HG02571 (cell line): ENCODE measurements around the gene TRMT44.
A peak's percentile ranks its signal among the peaks of the same experiment; 100 is the strongest.
"Not testable (repeated sequence)": the region's sequence is repeated elsewhere in the genome, so short reads cannot be mapped to it uniquely, and the experiment has no call there.

ENCODE experiments used
- ATAC-seq: cut with Tn5 transposase; IDR thresholded peaks from one replicate; pipeline ENCODE4 v1.9.1; 2021; ENCODE audit warnings: mild to moderate bottlenecking, moderate library complexity; ENCODE audit not compliant: unreplicated experiment

The TRMT44 gene

DNA sequence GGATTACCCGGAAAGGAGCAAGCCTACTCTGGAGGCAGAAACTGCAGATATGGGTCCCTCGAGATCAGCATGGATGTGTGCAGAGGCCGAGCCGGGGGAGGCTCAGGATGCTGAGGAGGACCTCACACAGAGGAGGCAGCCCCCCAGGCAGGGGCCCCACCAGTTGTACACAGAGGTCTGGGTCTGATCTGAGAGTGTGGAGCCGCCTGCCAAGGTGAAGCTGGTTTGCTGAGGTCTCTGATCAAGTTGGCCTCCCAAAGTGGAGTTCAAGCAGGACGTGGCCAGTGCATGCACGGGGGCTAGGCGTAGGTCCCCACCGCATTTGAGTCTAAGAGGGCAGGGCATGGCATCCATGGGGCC, 35.1 kb upstream of the TRMT44 start:
- ATAC-seq, result no peak

DNA sequence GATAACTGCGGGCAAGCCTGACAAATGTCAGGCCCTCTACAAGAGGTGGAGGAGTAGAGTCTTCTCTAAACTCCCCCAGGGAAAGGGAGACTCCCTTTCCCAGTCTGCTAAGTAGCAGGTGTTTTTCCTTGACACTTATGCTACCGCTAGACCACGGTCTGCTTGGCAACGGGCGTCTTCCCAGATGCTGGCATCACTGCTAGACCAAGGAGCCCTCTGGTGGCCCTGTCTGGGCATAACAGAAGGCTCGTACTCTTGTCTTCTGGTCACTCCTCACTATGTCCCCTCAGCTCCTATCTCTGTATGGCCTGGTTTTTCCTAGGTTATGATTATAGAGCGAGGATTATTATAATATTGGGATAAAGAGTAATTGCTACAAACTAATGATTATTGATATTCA, 33.7 kb upstream of the TRMT44 start:
- not testable (repeated sequence) for ATAC-seq

DNA sequence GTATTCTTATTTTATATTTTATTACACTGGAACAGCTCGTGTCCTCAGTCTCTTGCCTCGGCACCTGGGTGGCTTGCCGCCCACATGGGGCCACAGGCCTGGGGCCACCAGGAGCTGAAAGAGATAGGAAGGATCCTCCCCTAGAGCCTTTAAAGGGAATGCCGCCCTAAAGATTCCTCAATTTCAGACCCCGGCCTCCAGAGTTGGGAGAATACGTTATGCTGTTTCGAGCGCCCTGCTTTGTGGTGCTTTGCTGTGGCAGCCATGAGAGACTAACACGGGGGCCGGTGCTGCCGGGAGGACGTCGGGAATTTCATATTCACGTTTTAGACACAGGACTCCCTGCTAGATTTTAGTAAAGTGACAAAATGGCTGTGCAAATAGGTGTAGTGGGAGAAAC, 33.3 kb upstream of the TRMT44 start:
- ATAC-seq, result no peak

DNA sequence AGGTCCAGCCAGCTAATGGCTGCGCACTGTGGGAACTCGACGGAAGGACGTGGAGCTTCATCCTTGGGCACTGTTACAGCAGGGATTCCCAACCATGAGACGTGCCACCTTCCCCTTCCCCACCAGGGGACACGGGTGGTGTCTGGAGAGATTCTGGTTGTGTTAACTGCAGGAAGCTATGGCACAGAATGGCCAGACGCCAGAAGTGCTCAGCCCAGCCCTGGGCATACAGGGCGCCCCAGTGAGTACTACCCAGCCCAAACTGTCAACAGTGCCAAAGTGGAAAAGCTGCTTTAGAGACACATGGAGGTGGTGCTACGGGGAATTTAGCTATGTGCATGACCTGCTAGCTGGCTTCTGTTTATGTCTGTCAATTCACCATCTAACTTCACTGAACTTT, 32.8 kb upstream of the TRMT44 start:
- no peak for ATAC-seq

DNA sequence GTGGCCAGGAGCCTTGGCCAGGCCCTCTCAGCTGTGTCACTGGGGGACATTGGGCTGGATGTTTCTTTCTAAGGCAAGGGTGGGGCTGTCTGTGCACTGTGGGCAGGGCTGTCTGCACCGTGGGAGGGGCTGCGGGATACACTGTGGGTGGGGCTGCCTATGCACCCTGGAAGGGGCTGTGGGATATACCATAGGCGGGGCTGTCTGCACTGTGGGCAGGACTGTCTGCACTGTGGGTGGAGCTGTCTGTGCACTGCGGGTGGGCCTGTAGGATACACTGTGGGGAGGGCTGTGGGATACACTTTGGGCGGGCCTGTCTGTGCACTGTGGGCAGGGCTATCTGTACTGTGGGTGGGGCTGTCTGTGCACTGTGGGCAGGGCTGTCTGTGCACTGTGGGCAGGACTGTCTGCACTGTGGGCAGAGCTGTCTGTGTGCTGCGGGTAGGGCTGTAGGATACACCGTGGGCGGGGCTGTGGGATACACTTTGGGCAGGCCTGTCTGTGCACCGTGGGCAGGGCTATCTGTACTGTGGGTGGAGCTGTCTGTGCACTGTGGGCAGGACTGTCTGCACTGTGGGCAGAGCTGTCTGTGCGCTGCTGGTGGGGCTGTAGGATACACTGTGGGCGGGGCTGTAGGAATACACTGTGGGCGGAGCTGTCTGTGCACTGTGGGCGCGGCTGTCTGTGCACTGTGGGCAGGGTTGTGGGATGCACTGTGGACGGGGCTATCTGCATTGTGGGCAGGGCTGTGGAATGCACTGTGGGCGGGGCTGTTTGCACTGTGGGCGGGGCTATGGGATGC, 31.1 kb upstream of the TRMT44 start:
- no peak for ATAC-seq

DNA sequence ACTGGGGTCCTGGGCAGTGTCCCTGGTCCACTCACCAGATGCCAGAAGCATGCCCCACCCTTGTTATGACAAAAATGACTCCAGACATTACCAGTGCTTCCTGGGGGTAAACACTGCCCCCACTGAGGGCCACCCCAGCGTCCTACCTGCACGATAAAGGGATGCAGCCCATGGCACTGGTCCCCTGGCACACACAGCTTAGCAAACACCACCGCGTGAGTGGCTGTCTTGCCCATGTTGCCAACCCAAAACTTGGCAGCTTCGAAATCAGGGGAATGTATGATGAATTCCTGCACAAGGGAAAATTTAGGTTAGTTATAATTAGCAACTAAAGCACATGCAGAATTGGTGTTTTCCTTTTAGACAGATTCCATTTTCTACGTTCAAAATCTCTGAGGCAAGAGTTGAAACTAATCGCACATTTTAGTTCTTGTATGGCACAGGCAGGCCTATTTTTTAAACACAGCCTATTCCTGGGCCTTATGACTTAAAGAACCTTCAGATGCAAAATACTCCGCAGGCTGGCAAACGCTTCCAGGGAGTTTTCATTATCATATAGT, 30.4 kb upstream of the TRMT44 start:
- ATAC-seq, result no peak

DNA sequence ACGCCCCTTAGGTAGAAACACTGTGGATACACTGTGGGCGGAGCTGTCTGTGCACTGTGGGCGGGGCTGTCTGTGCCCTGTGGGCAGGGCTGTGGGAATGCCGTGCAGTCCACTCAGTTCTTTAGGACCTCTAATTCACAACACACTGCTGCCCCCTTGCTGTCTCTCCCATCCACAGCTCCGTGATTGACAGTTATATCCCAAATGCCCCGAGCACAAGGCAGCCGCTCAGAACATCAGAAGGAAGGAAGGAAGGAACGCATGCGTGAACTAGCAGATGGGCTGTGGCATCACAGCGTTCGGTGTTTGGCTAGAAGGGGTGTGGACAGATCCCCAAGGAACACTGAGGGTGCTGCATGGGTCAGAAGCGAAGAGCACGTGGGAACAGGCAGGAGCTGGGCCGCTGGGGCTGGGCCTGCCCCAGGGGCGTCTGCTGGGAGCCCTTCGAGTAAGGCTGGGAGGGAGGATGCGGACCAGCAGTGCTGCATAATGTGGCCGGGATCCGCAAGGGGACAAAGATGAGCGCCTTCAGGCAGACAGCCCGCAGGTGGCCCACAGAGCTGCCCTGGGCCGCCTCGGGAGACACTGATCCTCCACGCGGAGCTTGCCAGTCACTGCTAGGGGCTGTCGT, 29.8 kb upstream of the TRMT44 start:
- ATAC-seq, result no peak

DNA sequence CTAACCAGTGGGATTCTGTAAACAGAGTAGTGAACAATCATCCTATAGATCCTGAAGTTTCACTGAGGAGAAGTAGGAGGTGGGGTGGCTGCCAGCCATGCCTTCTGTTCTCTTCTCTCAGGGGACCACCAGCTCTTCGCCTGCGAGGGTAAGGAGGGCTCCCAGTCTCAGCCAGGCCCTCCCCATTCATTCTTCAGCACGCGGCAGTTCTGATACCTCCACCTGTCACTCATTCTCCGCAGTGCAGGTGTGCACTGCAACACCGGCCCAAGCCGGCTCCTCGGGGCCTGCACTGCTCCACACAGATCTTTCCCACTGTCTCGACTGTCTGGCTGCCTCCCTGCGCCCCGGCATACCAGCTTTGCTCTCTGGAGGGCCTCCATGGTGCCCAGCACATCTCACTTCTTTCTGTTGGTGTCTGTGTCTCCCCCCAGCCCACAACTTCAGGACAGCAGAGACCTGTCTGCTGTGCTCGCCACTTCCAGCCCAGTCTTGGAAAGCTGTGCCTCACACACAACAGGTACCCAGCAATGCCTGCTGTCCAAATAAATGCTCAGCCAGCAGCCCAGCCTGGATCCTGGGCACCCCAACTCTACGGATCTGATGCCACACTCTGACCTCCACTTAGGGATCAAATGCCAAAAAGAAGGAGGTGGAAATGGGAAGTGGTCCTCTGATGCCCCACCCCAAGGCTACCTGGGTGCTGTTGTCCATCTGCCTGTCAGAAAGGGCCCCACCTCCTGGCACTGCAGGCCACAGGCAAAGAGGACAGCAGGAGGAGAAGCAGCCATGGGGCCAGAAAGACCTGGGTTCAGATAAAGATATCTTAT, 29.0 kb upstream of the TRMT44 start:
- no peak for ATAC-seq

DNA sequence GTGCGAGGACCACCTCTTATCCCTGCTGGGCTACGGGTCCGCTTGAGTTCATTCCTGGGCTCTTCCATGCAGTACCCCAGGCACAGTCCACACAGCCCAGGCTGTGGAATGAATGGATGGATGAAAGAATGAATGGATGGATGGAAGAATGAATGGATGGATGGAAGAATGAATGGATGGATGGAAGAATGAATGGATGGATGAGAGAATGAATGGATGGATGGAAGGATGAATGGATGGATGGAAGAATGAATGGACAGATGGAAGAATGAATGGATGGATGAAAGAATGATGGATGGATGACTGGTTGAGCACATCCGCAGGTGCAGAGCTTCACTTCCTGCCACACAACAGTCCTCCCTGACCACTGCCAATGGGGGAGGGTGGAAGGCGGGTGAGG, 28.3 kb upstream of the TRMT44 start:
- no peak for ATAC-seq

DNA sequence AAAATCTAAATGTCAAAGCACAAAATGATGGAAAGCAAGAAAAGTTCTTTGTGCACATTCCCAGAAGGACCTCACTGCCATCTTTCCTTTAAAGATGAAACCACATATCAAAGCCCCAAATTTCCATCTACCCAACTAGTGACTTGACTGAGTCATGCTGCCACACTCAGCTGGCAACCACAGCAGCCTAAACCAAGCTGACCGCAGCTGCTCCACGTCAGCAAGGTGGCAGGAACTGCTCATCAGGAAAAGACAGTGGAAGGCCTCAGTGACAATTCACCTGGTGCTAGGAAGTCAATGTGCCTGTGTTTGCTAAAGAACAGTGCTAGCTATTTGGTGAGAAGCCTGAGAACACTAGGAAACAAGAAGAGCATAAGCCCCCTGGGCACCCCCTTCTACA, 26.2 kb upstream of the TRMT44 start:
- ATAC-seq, result no peak

DNA sequence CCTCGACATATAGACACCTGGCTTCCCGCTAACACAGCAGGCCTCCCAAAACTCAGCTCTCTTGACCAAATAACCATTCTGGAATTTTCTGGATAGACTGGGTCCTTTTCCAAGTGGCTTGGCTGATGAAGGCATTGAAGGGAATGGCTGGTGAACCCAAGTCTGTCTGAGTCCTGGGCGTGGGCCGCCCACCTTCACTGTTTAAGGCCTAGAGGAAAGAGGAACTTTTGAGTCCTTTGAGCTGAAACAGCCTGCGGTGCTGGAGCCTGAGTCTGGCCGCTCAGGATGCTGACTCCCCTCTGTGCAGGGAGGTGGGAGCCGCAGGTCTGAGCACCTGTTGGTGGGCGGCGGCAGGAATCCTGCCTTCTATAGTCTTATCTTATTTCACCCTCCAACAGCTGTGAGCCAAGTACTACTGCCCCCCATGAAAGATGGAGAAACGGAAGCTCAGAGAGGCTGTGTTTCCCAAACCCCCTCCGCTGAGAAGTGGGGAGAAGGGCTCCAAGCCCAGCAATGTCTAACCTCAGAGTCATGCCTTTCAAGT, 23.4 kb upstream of the TRMT44 start:
- ATAC-seq, result no peak

DNA sequence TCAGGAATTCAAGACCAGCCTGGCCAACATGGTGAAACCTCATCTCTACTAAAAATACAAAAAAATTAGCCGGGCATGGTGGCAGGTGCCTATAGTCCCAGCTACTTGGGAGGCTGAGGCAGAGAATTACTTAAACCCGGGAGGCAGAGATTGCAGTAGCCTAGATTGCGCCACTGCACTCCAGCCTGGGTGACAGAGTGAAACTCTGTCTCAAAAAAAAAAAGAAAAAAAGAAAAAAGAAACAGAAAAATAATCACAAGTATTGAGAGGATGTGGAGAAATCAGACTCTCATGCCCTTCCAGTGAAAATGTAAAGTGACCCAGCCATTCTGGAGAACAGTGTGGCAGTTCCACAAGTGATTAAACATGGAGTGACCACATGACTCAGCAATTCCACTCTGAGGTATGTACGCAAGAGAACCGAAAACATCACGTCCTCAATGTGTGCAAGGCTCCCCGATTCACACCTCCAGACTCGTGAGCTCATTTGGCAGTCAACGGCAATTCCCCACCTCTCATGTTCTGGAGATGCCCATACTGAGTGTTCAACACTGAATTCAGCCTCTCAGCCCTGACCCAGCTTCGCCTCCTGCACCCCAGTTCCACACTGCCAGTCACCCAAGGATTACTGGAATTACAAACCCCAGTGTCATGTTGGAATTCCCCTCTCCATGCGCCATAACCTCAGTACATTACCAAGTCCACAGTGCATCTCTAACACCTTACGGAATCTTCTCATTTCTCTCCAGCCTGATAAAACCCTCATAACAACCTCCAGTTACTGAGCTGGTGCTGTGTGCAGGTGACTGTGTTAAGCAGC, 21.1 kb upstream of the TRMT44 start:
- ATAC-seq, result peak; percentile 86

DNA sequence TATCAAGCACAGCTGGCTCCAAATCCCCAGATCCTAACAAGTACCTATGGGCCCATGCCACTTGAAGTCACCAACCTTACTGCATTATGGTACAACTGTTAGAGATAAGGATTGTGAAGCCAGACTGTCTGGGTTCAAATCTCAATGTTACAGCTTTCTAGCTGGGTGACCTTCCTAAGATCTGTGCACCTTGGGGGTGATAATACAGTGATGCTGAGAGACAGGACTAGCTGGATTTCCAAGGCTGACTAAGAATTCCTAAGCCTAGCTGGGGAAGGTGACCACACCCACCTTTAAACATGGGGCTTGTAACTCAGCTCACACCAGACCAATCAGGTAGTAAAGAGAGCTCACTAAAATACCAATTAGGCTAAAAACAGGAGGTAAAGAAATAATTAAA, 20.4 kb upstream of the TRMT44 start:
- ATAC-seq, result not testable (repeated sequence)

DNA sequence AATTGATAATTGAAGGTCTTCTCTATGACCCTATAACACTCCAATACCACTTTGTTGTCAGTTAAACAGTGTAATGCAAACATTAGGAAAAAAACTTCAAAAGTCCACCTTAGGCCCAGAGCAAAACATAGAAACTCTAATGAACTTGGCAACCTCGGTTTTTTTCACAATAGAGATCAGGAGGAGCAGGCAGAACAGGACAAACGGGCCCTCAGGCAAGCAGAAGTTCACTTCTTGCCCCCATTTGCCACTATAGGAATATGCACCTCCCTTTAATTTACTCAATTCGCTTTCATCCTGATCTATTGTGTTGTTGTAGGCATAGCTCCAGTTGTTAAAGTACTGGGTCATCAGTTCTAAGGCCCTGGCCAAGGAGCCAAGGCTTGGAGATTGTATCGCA, 18.2 kb upstream of the TRMT44 start:
- no peak for ATAC-seq

DNA sequence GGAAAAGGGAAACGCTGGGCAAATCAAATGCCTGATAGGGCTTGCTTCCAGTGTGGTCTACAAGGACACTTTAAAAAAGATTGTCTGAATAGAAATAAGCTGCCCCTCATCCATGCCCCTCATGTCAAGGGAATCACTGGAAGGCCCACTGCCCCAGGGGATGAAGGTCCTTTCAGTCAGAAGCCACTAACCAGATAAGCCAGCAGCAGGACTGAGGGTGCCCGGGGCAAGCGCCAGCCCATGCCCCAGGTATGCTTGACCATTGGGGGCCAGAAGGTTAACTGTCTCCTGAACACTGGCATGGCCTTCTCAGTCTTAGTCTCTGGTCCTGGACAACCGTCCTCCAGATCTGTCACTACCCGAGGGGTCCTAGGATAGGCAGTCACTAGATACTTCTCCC, 17.8 kb upstream of the TRMT44 start:
- no peak for ATAC-seq

DNA sequence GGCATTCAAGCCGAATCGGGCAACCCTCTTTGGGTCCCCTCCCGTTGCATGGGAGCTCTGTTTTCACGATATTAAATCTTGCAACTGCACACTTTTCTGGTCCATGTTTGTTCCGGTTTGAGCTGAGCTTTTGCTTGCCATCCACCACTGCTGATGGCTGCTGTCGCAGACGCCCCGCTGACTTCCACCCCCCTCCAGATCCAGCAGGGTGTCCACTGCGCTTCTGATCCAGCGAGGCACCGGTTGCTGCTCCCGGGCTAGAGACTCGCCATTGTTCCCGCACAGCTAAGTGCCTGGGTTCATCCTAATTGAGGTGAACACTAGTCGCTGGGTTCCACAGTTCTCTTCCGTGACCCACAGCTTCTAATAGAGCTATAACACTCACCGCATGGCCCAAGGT, 13.3 kb upstream of the TRMT44 start:
- no peak for ATAC-seq

DNA sequence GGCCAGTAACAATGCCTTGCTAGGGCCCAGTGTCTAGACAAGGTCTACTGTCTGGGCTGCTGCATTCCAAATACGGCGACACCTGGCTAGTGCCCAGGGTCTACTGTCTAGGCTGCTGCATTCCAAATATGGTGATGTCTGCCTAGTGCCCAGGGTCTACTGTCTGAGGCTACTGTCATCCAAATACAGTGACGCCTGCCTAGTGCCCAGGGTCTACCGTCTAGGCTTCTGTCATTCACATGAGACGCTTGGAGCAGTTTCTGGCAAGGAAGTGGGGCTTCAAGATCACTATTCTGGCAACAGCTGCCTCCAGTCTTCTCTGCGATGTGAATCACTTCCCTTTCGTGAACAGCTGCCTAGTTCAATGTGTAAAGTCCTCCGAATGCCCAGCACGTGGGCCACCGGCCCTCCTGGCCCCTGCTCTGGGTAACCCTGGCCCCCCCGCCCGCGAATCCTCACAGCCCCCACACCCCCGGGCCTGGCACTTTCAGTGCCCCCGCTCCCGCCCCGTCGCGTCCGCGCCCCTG, 12.8 kb upstream of the TRMT44 start:
- peak; percentile 46 for ATAC-seq

DNA sequence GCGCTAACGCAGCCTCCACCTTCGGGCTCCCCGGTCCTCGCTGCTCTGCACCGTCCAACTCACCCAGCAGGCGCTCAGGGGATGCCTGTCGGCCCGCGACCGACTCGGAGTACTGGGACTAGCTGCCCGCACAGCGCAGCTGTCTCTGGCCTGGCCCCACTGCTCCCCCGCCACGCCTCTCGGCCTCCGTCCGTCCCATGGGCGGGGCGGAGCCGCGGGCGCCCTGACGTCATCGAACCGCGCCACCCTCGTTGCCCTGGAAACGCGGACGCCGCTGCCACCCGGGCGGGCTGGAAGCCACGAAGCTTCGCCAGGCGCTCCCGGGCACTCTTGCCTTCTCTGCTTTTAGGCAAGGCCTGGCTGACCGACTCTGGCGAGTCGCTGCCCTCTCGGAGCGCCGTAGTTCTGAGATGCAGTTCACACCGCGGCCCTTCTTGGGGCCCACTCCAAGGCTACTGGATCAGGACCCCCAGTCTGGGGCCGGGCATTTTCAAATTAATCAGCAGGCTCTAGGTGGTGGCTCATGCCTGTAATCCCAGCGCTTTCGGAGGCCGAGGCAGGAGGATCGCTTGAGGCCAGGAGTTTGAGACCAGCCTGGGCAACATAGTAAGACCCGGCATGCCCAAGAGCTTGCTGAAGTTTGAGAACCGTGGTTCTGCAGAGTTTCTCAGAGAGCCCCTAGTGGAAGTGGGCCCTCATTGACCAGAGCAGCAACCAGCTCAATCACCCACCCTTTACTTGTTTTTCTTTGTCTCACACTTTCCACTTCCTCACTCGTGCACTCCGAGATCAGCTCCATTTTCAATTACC, 12.1 kb upstream of the TRMT44 start:
- ATAC-seq, result peak; percentile 92

DNA sequence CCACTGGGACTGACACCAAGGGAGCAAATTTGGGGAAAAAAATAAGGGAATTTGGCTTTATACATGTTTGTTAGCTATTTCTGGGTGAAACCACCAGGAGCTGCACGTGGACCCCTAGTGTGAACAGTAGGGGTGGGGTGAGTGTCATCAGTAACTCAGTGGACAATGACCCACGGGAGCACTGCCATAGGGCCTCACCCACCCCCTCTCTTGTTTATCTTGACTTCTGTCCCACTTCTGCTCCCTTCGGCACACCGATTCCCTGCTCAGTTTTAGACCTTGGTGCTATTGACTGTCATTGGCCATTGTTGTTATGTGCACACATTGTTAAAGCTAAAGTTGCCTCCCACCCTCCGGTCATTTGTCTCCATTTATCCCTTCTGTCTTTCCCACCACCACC, 9.0 kb upstream of the TRMT44 start:
- ATAC-seq, result no peak
